ENCODE measurements around the gene IL15RA.
"Not testable (repeated sequence)": the region's sequence is repeated elsewhere in the genome, so short reads cannot be mapped to it uniquely, and the experiment has no call there.

IL15RA gene

DNA sequence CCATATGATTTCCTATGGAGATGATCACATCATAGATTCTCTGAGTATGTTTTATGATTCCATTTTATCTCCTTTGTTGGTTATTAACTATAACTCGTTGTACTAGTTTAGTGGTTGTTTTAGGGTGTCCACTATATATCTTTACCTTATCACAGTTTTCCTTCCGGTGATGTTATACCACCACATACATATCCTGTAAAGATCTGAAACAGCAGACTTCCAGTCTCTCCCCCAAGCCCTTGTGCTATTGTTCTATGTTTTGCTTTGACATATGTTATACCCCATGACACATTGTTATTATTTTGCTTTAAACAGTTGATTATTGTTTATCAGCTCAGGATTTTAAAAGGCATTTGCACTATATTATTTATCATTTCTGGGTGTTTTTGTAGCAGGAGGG is 7.3 kb downstream of the IL15RA start:
- DNase-seq (ENCODE audit: low spot score): no peak

DNA sequence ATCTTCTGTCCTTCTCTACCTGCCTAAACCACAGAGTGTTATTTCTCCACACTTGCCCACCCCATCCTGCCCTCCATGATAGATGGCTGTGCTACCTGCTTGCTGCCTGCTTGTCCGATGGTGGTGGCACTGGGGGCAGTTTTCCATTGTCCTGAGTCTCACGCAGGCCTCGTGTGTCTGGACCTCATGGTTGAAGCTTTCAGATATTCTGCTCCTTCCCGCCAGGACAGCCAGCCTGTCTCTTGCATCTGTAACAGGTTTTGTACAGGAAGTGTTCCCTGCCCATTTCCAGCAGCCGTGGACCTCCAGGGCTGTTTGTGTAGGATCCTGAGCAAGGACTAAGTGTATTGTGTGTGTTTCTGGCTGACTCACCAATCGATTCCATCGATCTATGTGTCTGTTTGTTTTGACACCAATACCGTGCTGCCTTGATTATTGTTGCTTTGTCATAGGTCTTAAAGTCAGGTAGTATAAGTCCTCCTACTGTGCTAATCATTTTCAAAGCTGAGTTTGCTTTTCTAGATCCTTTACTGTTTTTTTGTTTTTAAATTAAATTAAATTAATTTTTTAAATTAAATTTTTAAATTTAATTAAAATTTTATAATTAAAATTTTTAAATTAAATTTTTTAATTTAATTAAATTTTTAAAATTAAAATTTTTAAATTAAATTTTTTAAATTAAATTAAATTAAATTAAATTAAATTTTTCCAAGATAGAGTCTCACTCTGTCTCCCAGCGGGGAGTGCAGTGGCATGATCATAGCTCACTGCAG is 8.5 kb downstream of the IL15RA start:
- no peak for DNase-seq (ENCODE audit: low spot score)

DNA sequence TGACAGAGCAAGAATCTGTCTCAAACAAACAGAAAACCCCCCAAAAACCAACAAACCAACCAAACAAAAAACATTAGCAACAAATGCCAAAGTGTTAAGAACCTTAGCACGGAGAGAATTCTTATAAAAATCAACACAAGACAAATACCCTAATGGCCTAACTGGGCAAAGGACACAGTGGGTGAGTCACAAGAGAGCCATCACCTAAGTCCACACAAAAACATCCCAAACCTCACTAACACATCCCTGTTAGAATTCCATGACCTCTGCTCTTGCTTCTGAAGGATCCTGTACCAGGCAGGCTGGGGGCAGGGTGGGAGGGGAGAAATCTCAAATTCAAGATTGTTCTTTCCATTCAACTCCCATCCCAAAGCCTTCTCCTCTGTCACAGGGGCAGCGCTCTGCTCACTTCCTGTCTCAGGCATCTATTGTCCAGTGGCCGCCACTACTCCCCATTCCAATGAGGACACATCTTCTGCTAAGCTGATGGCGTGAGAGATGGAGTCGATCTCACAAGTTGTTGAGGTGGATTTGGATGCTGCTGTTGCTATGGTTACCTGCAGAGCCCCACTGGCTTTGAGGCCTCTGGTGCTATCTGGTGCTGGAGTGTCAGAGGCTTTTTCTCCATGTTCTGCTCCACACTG is 9.2 kb downstream of the IL15RA start:
- no peak for DNase-seq (ENCODE audit: low spot score)

DNA sequence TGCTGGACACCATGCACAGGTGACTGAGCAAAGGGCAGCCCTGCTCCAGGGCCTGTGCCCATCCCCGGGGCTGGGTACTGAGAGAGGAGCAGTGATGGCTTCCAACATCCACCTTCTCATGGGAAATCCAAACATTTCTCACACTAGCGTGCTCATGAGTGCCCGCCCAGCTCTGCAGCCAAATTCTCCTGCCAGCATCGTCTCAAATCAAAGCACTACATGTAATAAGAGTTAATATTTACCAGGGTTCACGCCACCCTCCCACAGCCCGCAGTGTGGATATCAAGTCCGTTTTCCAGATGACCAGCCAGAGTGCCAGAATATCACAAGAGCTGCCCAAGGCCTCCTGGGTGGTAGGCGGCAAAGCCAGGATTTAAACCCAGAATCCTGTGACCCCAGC is 12.1 kb downstream of the IL15RA start:
- DNase-seq (ENCODE audit: low spot score): no peak

DNA sequence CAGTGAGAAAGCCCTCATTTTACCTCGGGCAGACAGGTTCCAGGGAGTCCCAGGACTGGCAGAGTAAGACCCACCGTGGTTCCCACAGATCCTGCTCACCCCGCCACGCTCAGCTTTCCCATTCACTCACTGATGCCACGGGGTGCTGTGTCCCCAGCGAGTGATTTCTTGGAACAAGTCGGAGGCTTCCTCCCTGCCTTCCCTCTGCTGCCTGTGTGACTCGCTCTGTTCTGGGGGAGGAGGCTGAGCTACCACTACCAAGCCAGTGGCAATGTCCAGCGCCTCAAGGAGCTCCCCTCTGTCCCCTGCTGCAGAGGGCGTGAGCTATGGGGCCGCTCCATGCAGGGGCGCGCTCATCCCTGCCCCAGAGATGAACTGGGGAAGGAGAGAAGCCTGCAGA is 12.6 kb downstream of the IL15RA start:
- DNase-seq (ENCODE audit: low spot score): no peak

DNA sequence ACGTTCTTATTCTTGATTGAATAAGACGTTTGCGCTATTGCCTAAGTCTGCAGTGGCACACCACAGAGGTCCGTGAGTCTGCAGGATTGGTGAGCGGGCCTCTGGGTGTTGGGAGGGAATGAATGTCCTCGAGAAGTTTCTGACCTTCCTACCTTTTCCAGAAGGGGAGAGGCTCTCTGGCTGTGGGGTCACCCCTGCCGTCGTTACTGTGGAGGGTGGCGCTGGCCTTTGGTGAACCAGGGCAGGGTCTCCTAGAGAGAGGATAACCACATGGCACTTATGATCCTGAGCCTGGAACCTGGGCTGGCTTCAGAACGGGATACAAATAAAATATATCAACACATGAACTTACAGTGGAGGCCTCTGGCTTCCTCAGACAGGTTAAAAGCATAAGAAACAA is 13.8 kb downstream of the IL15RA start:
- no peak for DNase-seq (ENCODE audit: low spot score)

DNA sequence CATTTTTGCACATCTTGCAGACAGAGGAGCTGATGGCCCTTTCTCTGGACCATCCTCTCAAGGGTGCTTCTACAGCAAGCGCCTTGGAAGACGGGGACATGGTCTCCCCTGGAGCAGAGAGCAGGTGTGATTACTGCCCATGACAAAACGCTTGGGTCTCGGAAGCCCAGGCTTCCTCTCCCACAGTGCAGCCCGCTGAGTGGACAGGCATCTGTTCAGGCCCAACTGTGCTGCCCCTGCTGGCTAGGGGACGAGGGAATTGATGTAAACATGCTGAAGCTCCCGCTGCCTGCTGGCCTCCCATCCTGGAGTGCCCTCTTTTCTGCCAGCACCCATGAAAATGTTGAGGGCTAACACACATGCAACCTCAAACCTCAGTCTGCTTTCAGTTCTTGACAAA is 14.3 kb downstream of the IL15RA start:
- DNase-seq (ENCODE audit: low spot score): no peak

DNA sequence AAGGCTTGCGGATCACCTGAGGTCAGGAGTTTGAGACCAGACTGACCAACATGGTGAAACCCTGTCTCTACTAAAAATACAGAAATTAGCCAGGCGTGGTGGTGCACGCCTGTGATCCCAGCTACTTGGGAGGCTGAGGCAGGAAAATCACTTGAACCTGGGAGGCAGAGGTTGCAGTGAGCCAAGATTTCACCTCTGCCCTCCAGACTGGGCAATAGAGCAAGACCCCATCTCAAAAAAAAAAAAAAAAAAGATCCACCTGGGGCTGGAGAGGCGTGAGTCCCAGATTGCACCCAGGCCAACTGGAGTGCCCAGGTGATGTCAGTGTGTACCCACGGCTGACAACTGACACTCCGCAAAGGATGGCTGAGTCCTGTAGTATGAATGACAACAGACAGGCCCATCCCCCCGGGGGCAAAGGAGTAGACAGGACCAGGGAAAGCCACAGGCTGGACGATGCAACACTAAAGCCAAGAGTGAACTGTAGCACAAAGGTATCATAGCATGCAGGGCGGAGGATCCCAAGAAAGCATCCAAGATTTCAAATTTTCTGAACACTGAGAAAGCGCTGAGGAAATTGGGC is 14.9 kb downstream of the IL15RA start:
- not testable (repeated sequence) for DNase-seq (ENCODE audit: low spot score)

DNA sequence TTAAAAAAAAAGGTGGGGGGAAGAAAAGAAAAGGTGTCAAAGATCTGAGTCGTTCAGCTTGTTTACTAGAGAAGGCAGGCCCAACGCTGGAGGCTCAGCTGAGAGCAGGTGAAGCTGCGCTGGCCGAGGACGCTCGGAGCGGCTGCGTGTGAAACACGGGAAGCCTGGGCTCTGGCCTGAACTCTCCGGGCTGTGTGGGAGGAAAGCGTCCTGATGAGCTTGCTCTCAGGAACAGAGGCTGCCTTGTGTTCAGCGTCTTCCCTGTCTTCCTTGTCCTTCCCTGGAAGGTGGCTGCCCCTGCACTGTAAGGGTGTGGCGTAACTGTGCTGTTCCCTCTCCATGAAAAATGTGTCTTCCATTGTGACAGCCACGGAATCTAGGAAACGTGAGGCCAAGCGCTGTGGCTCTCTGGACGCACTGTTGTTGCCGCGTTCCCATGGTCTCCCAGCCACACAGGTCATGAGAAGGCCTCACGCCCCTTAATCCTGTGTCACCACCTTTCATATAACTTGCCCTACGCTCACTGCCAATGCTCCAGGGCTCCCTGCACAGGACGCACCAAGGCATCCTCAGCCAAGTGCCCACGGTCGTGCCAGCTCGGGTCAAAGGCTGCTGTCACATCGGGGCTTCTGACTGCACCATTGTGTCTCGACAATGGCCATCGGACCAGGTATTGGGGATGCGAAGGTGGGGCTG is 15.8 kb downstream of the IL15RA start:
- no peak for DNase-seq (ENCODE audit: low spot score)

DNA sequence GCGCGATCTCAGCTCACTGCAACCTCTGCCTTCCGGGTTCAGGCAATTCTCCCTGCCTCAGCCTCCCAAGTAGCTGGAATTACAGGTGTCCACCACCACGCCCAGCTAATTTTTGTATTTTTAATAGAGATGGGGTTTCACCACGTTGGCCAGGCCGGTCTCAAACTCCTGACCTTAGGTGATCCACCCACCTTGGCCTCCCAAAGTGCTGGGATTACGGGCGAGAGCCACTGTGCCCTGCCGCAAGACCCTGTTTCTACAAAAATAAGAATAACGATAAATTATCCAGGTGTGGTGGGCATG is 16.4 kb downstream of the IL15RA start:
- DNase-seq (ENCODE audit: low spot score): not testable (repeated sequence)

DNA sequence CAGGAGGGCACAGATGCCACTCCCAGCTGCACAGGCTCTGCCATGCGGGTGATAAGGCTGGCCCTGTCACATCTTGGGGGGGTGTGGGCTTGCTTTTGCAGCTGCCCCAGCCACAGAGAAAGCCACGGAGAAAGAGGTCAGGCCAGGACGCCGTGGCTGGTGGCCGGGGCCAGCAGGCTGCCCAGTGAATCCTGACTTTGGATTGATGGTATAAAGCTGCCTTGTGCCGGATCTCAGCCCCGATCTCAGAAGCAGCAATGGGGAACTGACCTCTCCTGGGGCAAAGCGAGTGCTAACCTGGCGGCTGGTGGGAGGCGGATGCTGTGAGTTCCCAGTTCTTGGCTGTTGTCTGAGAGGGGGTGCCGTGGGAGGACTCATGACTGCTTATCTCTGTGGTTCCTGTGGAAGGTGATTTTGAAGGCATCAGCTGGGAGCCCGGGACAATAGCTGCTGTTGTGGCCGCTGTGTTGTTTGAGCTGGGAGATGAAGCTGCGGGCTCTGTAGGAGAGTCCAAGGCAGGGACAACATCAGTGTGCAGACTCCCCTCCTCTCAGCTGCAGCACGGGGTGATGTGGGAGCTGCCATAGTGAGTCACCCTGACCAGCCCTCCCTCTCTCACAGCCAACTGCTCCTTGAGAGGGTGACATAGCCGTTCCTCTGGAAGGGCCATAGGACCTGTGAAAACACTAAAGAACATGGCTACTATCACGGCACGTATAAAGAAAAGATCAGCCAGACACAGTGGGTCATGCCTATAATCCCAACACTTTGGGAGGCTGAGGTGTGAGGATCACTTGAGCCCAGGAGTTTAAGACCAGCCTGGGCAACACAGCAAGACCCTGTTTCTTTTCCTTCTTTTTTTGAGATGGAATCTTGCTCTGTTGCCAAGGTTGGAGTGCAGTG is 17.0 kb downstream of the IL15RA start:
- peak; percentile 49 for DNase-seq (ENCODE audit: low spot score)

DNA sequence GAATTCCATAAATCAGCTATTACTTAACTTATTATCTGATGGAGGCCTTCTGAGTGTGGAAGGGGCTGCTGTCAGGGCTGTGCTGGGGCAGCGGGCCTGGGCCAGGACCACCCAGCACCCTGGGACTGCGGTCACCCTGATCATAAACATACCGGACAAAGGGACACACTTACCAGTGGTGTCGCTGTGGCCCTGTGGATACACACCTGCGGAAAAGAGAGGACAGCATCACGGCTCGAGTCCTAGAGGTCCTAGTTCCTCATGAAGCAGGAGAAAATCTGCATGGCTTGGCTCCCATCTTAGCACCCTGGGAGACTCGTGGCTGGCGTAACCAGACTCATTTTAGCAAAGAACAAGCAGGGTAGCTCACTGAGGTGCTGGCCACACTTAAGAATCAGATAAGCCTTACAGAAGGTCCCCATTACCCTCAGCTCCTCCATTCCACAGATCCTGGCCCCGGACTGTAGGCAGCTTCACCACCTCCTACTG is 17.7 kb downstream of the IL15RA start:
- DNase-seq (ENCODE audit: low spot score): no peak

DNA sequence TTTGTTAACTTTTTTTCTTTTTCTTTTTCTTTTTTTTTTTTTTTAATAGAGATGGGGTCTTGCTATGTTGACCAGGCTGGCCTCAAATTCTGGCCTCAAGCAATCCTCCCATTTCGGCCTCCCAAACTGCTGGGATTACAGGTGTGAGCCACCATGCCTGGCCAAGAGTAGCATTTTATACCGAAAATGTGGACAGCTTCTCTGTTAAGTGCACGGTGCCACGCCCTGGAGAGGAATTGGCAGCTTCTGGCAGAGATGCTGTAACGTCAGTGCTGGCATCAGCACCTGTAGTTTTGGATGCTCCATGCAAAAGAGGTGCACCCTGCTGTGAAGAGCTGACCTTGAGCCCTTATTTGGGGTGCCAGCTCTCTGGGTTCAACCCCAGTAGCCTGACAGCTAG is 18.2 kb downstream of the IL15RA start:
- no peak for DNase-seq (ENCODE audit: low spot score)

DNA sequence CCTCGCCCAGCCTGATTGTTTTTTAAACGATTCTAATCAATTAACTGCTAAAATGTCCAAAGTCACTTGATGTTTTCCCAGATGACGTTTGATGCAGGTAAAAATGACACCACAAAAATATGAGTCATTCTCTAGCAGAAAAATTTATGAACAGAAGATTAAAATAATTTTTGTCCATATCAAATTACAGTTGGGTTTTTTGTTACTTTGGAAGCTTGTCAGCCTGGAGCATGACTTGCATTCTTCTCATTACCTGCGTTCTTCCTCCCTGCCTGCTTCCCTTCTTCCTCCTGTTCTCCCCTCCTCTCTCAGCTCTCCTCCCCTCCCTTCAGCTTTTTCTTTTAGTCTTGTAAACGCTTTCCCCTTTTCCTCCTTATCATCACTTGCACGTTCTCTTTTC is 18.7 kb downstream of the IL15RA start:
- no peak for DNase-seq (ENCODE audit: low spot score)

DNA sequence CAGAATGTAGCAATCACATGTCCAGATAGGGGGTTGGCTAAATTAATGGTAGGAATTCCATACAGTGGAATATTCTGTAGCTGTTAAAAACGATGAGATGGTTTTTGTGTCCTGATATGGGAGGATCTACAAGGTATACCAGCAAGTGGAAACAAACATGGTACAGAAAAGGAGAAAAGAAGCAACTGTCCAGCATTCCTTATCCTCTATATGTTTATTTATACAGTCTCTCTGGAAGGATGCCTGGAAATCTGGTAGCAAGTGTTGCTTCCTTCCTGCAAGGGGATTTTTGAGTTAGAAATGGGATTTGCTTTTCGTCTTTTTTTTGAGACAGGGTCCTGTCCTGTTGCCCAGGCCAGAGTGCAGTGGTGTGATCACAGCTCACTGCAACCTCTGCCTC is 19.3 kb downstream of the IL15RA start:
- DNase-seq (ENCODE audit: low spot score): peak; percentile 69

DNA sequence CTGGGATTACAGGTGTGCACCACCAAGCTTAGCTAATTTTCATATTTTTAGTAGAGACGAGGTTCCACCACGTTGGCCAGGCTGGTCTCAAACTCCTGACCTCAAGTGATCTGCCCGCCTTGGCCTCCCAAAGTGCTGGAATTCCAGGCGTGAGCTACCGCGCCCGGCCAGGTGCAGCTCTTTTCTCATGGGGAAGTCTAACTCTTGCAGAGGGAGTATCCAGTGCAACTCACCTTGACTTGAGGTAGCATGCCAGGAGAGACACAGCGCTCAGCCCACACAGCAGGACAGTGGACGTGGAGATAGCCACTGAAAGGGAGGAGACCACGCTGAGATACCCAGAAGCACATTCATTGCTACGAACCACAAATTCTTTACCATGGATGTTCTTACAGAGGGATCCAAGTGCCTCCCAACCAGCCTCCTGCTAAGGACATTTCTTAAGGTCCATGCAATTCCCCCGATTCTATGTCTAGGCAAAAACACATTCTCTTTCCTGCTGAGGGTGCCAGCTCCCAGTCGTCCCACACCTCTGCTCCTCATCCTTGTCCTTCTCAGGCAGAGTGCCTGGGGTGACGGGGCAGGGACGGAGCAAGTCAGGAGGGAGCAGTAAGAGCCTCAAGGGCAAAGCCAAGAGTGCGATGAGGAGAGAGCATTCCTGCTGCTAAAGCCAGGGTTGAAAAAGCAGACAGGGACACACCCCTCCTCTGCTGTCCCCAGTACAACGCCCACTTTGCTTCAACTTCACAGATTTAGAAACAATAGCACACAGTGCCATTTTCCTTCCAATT is 21.0 kb downstream of the IL15RA start:
- DNase-seq (ENCODE audit: low spot score): no peak

DNA sequence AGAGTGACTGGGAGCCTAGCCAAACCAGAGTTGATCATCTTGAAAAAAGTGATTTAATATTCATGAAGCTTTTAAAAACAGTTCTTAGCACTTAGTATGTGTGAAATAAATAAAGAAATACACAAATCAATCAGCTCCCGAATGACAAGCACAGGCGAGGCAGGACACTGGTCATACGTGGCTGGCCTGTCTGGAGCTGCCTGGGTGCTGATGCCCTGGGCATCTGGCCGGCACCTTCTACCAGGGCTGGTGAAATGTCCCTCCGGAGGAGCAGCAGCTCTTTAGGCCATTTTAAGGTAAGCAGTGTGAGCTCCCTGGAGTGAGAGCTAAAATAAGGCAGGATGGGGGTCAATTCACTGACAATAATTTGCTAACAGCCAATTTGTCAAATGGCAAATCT is 23.7 kb downstream of the IL15RA start:
- no peak for DNase-seq (ENCODE audit: low spot score)

DNA sequence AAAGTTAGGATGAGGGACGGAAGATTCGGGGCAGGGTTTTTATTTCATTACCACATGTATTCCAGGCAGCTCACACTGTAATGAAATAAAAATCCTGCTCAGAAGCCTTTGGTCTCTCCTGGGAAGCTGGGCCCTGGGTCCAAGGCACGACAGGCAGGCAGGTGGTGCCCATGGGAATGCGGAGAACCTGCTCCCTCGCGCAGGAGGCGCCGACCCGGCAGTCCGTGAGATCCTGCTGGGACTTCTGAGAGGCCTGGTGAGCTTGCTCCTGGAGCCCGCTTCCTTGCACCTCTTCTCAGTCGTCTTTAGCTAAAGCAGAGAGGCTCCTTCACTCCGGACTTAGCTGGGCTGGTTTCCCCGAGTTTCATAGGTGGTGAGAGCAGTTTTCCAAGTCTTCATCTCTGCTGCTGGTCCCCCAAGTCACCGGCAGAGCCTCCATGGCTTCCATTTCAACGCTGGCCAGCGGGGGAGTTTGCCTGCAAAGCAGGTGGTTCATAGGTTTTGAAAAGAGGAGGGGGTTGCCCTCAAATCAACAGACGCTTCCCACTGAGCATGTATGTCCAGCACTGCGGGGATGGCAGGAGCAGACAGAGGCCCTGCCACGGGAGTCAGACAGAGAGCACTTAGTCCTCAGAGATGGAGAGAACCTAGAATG is 24.5 kb downstream of the IL15RA start:
- DNase-seq (ENCODE audit: low spot score): no peak

DNA sequence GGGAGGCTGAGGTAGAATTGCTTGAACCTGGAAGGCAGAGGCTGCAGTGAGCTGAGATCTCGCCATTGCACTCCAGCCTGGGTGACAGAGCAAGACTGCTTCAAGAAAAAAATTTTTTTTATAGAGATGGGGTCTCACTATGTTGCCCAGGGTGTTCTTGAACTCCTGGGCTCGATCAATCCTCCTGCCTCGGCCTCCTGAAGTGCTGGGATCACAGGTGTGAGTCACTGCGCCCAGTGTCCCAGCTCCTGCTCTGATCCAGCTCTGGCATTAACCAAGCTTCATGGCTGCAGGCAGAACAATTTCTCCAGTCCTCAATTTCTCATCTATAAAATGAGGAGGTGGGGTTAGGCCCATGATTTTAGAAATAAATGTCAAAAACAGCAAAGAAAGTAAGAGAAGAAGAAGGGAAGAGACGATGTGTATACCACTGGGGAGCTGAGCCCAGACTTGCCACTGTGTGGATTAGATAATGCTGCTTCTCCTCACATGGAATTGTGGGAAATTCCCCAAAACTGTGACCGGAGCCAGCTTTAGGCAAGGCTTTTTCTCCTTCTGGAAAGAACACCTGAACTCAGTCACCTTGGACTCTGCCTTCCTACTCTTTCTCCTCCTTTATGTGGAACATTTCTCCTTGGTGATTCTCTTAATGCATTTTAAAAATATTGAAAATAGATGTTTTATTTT is 25.5 kb downstream of the IL15RA start:
- no peak for DNase-seq (ENCODE audit: low spot score)

DNA sequence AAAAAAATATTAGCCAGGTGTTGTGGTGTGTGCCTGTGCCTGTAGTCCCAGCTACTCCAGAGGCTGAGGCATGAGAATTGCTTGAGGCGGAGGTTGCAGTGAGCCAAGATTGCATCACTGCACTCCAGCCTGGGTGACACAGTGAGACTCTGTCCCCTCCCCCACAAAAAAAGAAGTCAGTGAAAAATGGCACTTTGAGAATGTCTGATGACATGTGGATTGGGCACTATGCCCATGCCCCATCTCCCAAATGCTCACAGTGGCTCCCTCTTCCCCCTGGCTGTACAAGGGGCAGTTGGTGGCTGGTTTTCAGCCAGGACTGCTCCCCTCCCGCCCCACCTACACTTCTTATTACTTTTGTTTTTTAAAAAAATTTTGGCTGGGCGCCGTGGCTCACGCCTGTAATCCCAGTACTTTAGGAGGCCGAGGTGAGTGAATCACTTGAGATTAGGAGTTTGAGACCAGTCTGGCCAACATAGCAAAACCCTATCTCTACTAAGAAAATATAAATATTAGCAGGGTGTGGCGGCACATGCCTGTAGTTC is 26.1 kb downstream of the IL15RA start:
- no peak for DNase-seq (ENCODE audit: low spot score)
